Hepatocyte (in vitro differentiated cells): ENCODE data around the gene ABCC12. TPM values are rescaled to one million over a fixed set of nuclear protein-coding genes. Genes with fewer than 3 reads are reported as not detected.
A peak's percentile ranks its signal among the peaks of the same experiment; 100 is the strongest.

ENCODE experiments used
- DNase-seq: peaks from one replicate; pipeline ENCODE4 v3.0.0-alpha.2; 2016; ENCODE audit warnings: low spot score
- H2AFZ ChIP-seq: fragments of 200-600 bp; sonication (generic); 2 replicates; pipeline ENCODE4 v1.6.0; 2016; ENCODE audit warnings: antibody characterized with exemption, mild to moderate bottlenecking
- H3K27ac ChIP-seq: fragments of 200-600 bp; sonication (generic); 2 replicates; pipeline ENCODE4 v1.5.1; 2016; ENCODE audit warnings: mild to moderate bottlenecking
- H3K27me3 ChIP-seq: fragments of 200-600 bp; sonication (generic); 2 replicates; pipeline ENCODE4 v1.6.1; 2016
- H3K36me3 ChIP-seq: fragments of 200-600 bp; sonication (generic); replicated peaks from 2 replicates; pipeline ENCODE4 v1.5.1; 2016; ENCODE audit warnings: low read depth; ENCODE audit not compliant: insufficient read depth
- H3K4me1 ChIP-seq: fragments of 200-600 bp; sonication (generic); 2 replicates; pipeline ENCODE4 v1.5.1; 2016; ENCODE audit warnings: mild to moderate bottlenecking, moderate library complexity; ENCODE audit not compliant: insufficient read depth
- H3K4me2 ChIP-seq: fragments of 200-600 bp; sonication (generic); 2 replicates; pipeline ENCODE4 v1.6.0; 2016
- H3K4me3 ChIP-seq: fragments of 200-600 bp; sonication (generic); 2 replicates; pipeline ENCODE4 v1.5.1; 2016; ENCODE audit warnings: mild to moderate bottlenecking
- H3K79me2 ChIP-seq: fragments of 200-600 bp; sonication (generic); 2 replicates; pipeline ENCODE4 v1.6.0; 2017; ENCODE audit warnings: mild to moderate bottlenecking
- H3K9me2 ChIP-seq: fragments of 200-600 bp; sonication (generic); replicated peaks from 2 replicates; pipeline ENCODE4 v1.6.0; 2017; ENCODE audit warnings: mild to moderate bottlenecking; ENCODE audit not compliant: insufficient read depth
- H3K9me3 ChIP-seq: fragments of 200-600 bp; sonication (generic); 2 replicates; pipeline ENCODE4 v1.5.1; 2016; ENCODE audit warnings: low read depth, mild to moderate bottlenecking
- H4K20me1 ChIP-seq: fragments of 200-600 bp; sonication (generic); 2 replicates; pipeline ENCODE4 v1.6.0; 2016; ENCODE audit warnings: mild to moderate bottlenecking; ENCODE audit not compliant: insufficient read depth, poor library complexity, severe bottlenecking
- EZH2 ChIP-seq: fragments of 200-600 bp; sonication (generic); IDR thresholded peaks from 2 replicates; pipeline ENCODE4 v1.6.1; 2016; ENCODE audit warnings: antibody characterized with exemption, mild to moderate bottlenecking, borderline replicate concordance
- EZH2phosphoT487 ChIP-seq: fragments of 200-600 bp; sonication (generic); IDR thresholded peaks from one replicate; pipeline ENCODE4 v1.6.1; 2018; ENCODE audit warnings: antibody characterized with exemption, mild to moderate bottlenecking, low read depth, moderate library complexity; ENCODE audit not compliant: unreplicated experiment, severe bottlenecking
- WGBS: methylation state at CpG from one replicate; pipeline ENCODE4 v1.1.6; 2016; ENCODE audit warnings: low lambda C conversion rate; ENCODE audit errors: missing lambda C conversion rate; 5-methylcytosine and 5-hydroxymethylcytosine counted together
- polyA plus RNA-seq: library from polyadenylated mRNA; unstranded; fragments of >200 nt; fragmentation: Nextera tagmentation; extraction: Ambion mirVana; gene quantifications from 2 replicates; pipeline ENCODE4 v1.2.1, GENCODE V29; 2016
- total RNA-seq: library from RNA; depleted of rRNA; stranded (reverse); fragments of >200 nt; gene quantifications from 2 replicates; pipeline ENCODE4 v1.2.3, GENCODE V29; 2014
- TF ChIP-seq, protein P1 (sequence below): fragments of 200-600 bp; sonication (generic); IDR thresholded peaks from 2 replicates; pipeline ENCODE4 v1.5.1; 2016; ENCODE audit warnings: antibody characterized with exemption, mild to moderate bottlenecking; ENCODE audit not compliant: poor library complexity

ABCC12 gene
- total and polyA plus RNA-seq, 2 experiments from 2014 or later = not detected

DNA sequence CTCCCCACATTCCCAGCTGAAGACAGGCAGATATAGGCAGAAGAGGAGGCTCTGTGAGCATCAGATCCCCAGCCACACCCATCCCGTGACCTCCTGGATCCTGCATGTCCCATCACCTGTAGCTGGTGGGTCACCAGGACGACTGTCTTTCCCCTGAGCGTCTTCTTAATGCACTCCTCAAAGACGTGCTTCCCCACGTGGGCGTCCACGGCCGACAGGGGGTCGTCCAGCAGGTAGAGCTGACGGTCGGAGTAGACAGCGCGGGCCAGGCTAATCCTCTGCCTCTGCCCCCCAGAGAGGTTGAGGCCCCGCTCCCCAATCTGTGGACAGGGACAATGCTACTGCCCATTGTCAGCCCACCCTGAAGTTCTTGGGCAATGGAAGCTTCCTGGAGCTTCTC, 40.5 kb downstream of the ABCC12 start:
- H3K4me2 ChIP-seq = no peak overlapping the region
- no peaks in the 10 kb centered on the region for H3K36me3 ChIP-seq
- H3K79me2 ChIP-seq = no peaks in the 10 kb centered on the region
- 92% methylated on average over 14 of the region's 14 CpGs for WGBS
- H3K27ac ChIP-seq = no peak overlapping the region
- no peaks in the 10 kb centered on the region for H4K20me1 ChIP-seq
- no peak overlapping the region for H3K4me3 ChIP-seq
- TF ChIP-seq, protein P1, sequence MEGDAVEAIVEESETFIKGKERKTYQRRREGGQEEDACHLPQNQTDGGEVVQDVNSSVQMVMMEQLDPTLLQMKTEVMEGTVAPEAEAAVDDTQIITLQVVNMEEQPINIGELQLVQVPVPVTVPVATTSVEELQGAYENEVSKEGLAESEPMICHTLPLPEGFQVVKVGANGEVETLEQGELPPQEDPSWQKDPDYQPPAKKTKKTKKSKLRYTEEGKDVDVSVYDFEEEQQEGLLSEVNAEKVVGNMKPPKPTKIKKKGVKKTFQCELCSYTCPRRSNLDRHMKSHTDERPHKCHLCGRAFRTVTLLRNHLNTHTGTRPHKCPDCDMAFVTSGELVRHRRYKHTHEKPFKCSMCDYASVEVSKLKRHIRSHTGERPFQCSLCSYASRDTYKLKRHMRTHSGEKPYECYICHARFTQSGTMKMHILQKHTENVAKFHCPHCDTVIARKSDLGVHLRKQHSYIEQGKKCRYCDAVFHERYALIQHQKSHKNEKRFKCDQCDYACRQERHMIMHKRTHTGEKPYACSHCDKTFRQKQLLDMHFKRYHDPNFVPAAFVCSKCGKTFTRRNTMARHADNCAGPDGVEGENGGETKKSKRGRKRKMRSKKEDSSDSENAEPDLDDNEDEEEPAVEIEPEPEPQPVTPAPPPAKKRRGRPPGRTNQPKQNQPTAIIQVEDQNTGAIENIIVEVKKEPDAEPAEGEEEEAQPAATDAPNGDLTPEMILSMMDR = no peak
- TF ChIP-seq EZH2phosphoT487 = no peak
- TF ChIP-seq EZH2 = no peak
- H3K9me2 ChIP-seq = no peaks in the 10 kb centered on the region
- H3K9me3 ChIP-seq = no peaks in the 10 kb centered on the region
- H3K27me3 ChIP-seq = no peaks in the 10 kb centered on the region
- DNase-seq = no peak
- H2AFZ ChIP-seq = no peak overlapping the region
- H3K4me1 ChIP-seq = no peaks in the 10 kb centered on the region

GRCh38 chr16:48114410-48114809, 41.4 kb downstream of the ABCC12 start:
- Histone ChIP-seq H3K9me3 (no peaks in the 10 kb centered on the region), H3K27ac (no peak overlapping the region), H3K4me2 (no peak overlapping the region), H4K20me1 (no peaks in the 10 kb centered on the region), H3K4me3 (no peak overlapping the region), H3K79me2 (no peaks in the 10 kb centered on the region), H3K36me3 (no peaks in the 10 kb centered on the region), H3K9me2 (no peaks in the 10 kb centered on the region), H2AFZ (no peak overlapping the region), H3K27me3 (no peaks in the 10 kb centered on the region), H3K4me1 (no peaks in the 10 kb centered on the region)
- 90% methylated on average over 7 of the region's 7 CpGs for WGBS
- DNase-seq = no peak
- TF ChIP-seq EZH2 = no peak
- TF ChIP-seq EZH2phosphoT487 = no peak
- TF ChIP-seq, protein P1 = no peak

DNA sequence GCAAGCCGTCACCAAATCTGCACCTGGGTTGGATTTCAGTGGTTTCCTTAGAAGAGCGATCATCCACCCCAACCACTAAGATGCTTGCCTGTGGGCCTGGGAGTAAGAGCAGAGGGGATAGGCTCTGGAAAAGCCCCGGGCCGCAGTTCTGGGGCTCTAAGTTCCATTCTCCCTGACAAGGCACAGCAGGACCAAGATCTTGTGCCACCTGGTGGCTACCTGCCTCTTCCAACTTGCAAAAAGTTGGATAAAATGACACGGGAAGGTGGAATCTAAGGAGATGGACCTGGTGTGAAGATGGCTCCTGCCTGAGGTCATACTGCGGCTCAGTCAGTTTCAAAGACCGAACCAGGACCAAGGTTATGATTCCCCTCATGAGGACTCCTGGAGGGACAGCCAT, 42.3 kb downstream of the ABCC12 start:
- Histone ChIP-seq H3K9me3 (no peaks in the 10 kb centered on the region), H3K79me2 (no peaks in the 10 kb centered on the region), H3K4me3 (no peak overlapping the region), H3K4me1 (no peaks in the 10 kb centered on the region), H3K9me2 (no peaks in the 10 kb centered on the region), H3K27ac (no peak overlapping the region), H3K36me3 (no peaks in the 10 kb centered on the region), H3K4me2 (no peak overlapping the region), H3K27me3 (no peaks in the 10 kb centered on the region), H4K20me1 (no peaks in the 10 kb centered on the region), H2AFZ (no peak overlapping the region)
- WGBS = 69% methylated on average over 7 of the region's 7 CpGs
- DNase-seq = peak; percentile 23
- TF ChIP-seq, protein P1 = peak; percentile 31
- TF ChIP-seq EZH2 (no peak), EZH2phosphoT487 (no peak)

DNA sequence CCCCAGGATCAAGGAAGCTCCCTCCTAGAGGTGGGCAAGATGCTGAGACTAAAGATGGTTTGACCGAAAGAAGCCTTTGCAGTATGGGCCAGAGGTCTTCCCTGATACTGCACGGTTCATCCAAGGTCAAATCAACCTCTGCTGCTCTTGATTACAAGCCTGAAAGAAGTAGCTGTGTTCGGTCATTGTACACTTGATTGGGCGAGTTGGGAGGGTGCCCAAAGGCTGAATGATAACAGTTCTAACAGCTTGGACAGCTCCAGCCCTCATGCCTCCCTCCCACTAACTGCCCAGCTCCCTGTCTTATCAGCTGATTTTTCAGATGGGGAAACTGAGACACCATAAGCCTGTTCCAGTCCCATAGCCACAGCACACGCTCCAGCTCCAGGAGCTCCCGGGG, 42.8 kb downstream of the ABCC12 start:
- Histone ChIP-seq H3K4me1 (no peaks in the 10 kb centered on the region), H4K20me1 (no peaks in the 10 kb centered on the region), H2AFZ (no peak overlapping the region), H3K9me2 (no peaks in the 10 kb centered on the region), H3K36me3 (no peaks in the 10 kb centered on the region), H3K79me2 (no peaks in the 10 kb centered on the region), H3K27ac (no peak overlapping the region), H3K4me3 (no peak overlapping the region), H3K4me2 (no peak overlapping the region), H3K27me3 (no peaks in the 10 kb centered on the region), H3K9me3 (no peaks in the 10 kb centered on the region)
- no peak for DNase-seq
- 87% methylated on average over 6 of the region's 6 CpGs for WGBS
- TF ChIP-seq, protein P1 = no peak
- no peak for TF ChIP-seq EZH2
- TF ChIP-seq EZH2phosphoT487 = no peak
